Epithelial cell of esophagus (primary cell): ENCODE results near the gene PGAP1.
"Not testable (repeated sequence)": the region's sequence is repeated elsewhere in the genome, so short reads cannot be mapped to it uniquely, and the experiment has no call there.

Experiments used
- DNase-seq: peaks from one replicate; pipeline ENCODE4 v3.0.0; 2010; ENCODE audit warnings: low read depth
- H3K4me3 ChIP-seq: 2 replicates; pipeline ENCODE4 v1.5.1; 2011; ENCODE audit warnings: mild to moderate bottlenecking, low read length, control low read depth
- TF ChIP-seq, protein P1 (sequence below): IDR thresholded peaks from 2 replicates; pipeline ENCODE4 v1.5.1; 2011; ENCODE audit warnings: low read depth, mild to moderate bottlenecking, low read length, control low read depth, inconsistent platforms; ENCODE audit not compliant: insufficient read depth; ENCODE audit errors: missing control alignments

Gene PGAP1

GRCh38 chr2:196918927-196919326 is 7.6 kb downstream of the PGAP1 start:
- H3K4me3 ChIP-seq, result no peak overlapping the region
- DNase-seq, result no peak
- TF ChIP-seq, protein P1, sequence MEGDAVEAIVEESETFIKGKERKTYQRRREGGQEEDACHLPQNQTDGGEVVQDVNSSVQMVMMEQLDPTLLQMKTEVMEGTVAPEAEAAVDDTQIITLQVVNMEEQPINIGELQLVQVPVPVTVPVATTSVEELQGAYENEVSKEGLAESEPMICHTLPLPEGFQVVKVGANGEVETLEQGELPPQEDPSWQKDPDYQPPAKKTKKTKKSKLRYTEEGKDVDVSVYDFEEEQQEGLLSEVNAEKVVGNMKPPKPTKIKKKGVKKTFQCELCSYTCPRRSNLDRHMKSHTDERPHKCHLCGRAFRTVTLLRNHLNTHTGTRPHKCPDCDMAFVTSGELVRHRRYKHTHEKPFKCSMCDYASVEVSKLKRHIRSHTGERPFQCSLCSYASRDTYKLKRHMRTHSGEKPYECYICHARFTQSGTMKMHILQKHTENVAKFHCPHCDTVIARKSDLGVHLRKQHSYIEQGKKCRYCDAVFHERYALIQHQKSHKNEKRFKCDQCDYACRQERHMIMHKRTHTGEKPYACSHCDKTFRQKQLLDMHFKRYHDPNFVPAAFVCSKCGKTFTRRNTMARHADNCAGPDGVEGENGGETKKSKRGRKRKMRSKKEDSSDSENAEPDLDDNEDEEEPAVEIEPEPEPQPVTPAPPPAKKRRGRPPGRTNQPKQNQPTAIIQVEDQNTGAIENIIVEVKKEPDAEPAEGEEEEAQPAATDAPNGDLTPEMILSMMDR, result no peak

DNA sequence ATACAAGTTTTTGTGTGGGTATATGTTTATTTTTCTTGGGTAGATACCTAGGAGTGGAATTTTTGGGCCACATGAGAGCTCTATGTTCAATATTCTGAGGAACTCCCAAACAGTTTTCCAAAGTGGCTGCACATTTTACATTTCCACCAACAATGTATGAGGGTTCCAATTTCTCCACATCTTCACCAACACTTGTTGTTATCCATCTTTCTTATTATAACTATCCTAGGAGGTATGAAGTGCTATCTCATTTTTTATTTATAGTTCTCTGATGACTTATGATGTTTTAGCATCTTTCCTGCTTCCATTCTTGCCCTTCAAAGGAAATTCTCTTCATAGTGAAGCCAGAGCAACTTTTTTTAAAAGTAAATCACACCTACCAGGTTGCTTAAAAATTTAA is 8.7 kb downstream of the PGAP1 start:
- TF ChIP-seq, protein P1, result no peak
- H3K4me3 ChIP-seq, result no peak overlapping the region
- no peak for DNase-seq

DNA sequence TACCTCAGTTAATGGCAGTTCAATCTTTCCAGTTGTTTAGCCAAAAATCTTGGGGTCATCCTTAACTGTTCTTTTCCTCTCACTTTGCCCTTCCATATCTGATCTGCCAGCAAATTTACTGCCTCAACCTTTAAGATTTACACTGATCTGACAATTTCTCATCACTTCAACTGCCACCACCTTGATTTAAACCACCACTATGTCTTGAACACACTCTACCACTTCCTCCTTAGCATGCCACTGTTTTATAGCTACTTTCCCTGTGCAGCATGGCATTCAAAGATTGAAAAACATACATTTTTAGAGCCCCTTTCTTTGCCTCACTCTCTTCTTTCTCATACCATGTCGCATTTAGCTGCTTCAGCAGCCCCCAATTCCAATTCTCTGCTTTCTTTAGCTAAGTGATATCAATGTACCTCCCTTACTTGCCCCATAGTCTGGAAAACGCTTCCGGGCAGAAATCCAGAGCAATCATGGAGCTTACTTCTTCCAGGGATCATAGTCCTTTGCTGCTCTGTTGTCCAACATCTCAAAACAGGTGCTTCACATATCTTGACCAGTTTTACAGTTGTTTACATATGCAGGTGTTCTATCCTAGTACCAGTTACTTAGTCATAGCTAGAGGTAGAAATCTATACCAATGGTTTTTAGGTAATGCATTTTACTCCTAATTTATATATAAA is 10.9 kb downstream of the PGAP1 start:
- H3K4me3 ChIP-seq, result no peak overlapping the region
- TF ChIP-seq, protein P1, result no peak
- no peak for DNase-seq

DNA sequence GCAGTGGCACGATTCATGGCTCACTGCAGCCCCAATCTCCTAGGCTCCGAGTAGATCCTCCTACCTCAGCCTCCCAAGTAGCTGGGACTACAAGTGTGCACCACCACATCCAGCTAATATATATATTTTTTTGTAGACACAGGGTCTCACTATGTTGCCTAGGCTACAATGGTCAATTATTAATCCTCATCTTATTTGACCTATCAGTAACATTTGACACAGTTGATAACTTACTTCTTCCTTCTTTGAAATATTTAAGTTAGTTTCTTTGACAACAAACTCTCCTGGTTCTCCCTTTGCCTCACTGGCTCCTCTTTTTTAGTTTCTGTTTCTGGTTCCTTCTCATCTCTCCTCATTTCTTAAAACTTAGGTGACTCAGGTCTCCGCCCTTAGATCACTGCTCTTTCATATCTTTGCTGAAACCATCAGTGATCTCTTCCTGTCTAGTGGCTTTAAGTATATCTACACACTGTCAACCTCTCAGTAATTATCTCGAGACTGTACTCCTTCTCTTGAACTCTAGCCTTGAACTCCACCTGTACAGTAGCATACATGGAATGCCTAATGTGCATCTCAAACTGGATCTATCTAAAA is 11.5 kb downstream of the PGAP1 start:
- DNase-seq, result peak; percentile 17
- H3K4me3 ChIP-seq, result no peak overlapping the region
- TF ChIP-seq, protein P1, result no peak

GRCh38 chr2:196913691-196914090 is 12.8 kb downstream of the PGAP1 start:
- no peak for DNase-seq
- TF ChIP-seq, protein P1, result no peak
- H3K4me3 ChIP-seq, result no peak overlapping the region

- not testable (repeated sequence) for DNase-seq
- H3K4me3 ChIP-seq, result peak overlapping the region; percentile 27
These were observed 21.1 kb downstream of the PGAP1 start for GRCh38 chr2:196905365-196905764.

DNA sequence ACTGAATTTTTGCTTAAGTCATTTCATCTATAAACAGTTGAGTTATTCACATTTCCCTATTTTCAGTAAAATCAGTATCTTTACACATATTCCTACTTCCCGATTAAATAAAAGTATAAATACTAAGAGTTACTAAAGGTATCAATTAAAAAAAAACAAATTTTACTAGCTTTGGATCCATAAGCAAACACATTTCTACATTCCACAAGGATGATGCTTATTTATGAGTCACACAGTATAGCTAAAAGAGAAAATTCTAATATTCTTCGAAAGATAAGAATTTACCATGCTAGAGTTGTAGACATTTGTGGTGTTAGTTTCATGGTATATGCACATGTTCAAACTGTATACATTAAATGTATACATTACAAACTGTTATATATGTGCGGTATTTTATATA is 23.7 kb downstream of the PGAP1 start:
- DNase-seq, result no peak
- H3K4me3 ChIP-seq, result no peak overlapping the region
- TF ChIP-seq, protein P1, result no peak
